ENCODE data around the gene HVCN1. TPM values are rescaled to one million over a fixed set of nuclear protein-coding genes. Genes with fewer than 3 reads are reported as not detected.

HVCN1 gene
- total and polyA plus RNA-seq, 2 of the 13 experiments (the other 11 are each of a cell fraction or from before 2014, with no cell fraction given) = 0.49 to 1.3 TPM

GRCh38 chr12:110615171-110615570 lies 73.7 kb downstream of the HVCN1 start (continued):
- TF ChIP-seq, protein P1, sequence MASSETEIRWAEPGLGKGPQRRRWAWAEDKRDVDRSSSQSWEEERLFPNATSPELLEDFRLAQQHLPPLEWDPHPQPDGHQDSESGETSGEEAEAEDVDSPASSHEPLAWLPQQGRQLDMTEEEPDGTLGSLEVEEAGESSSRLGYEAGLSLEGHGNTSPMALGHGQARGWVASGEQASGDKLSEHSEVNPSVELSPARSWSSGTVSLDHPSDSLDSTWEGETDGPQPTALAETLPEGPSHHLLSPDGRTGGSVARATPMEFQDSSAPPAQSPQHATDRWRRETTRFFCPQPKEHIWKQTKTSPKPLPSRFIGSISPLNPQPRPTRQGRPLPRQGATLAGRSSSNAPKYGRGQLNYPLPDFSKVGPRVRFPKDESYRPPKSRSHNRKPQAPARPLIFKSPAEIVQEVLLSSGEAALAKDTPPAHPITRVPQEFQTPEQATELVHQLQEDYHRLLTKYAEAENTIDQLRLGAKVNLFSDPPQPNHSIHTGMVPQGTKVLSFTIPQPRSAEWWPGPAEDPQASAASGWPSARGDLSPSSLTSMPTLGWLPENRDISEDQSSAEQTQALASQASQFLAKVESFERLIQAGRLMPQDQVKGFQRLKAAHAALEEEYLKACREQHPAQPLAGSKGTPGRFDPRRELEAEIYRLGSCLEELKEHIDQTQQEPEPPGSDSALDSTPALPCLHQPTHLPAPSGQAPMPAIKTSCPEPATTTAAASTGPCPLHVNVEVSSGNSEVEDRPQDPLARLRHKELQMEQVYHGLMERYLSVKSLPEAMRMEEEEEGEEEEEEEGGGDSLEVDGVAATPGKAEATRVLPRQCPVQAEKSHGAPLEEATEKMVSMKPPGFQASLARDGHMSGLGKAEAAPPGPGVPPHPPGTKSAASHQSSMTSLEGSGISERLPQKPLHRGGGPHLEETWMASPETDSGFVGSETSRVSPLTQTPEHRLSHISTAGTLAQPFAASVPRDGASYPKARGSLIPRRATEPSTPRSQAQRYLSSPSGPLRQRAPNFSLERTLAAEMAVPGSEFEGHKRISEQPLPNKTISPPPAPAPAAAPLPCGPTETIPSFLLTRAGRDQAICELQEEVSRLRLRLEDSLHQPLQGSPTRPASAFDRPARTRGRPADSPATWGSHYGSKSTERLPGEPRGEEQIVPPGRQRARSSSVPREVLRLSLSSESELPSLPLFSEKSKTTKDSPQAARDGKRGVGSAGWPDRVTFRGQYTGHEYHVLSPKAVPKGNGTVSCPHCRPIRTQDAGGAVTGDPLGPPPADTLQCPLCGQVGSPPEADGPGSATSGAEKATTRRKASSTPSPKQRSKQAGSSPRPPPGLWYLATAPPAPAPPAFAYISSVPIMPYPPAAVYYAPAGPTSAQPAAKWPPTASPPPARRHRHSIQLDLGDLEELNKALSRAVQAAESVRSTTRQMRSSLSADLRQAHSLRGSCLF (CRISPR knock-in tag; IDR thresholded peaks at IDR 0.05; ENCODE audit: borderline replicate concordance) = no peak
- TF ChIP-seq ZNF816 (CRISPR knock-in tag; IDR thresholded peaks at IDR 0.05; ENCODE audit: borderline replicate concordance) = no peak
- no peak for TF ChIP-seq KMT2B (CRISPR knock-in tag; IDR thresholded peaks at IDR 0.05)
- no peak for TF ChIP-seq ZNF333 (CRISPR knock-in tag; IDR thresholded peaks at IDR 0.05; ENCODE audit: borderline replicate concordance)
- no peak for TF ChIP-seq HNF4A (CRISPR knock-in tag; IDR thresholded peaks at IDR 0.05)
- TF ChIP-seq DZIP1 (CRISPR knock-in tag; IDR thresholded peaks at IDR 0.05) = no peak
- TF ChIP-seq ZNF574 (CRISPR knock-in tag; IDR thresholded peaks at IDR 0.05) = no peak
- no peak for TF ChIP-seq RAD21 (CRISPR knock-in tag; IDR thresholded peaks at IDR 0.05)
- no peak for TF ChIP-seq ZC3H13 (CRISPR knock-in tag; IDR thresholded peaks at IDR 0.05)
- no peak for TF ChIP-seq ZNF569 (CRISPR knock-in tag; IDR thresholded peaks at IDR 0.05; ENCODE audit: borderline replicate concordance)
